BLaER1 treated with 17β-estradiol and CSF1 and Interleukin-3, amounts not matched to agents 10 nM and 100 nM (cell line): ENCODE results near the gene GRID1.

Source experiments
- H3K27ac ChIP-seq, 11 experiments: shearing (Covaris generic); formaldehyde crosslinking; 2 replicates each; pipeline ENCODE4 v1.8.1; 2022
- H3K27me3 ChIP-seq, 11 experiments: shearing (Covaris generic); formaldehyde crosslinking; 2 replicates each; pipeline ENCODE4 v1.8.1; 2022
- H3K36me3 ChIP-seq, 11 experiments: shearing (Covaris generic); formaldehyde crosslinking; 2 replicates each; pipeline ENCODE4 v1.8.1; 2022
- H3K4me1 ChIP-seq, 10 experiments: shearing (Covaris generic); formaldehyde crosslinking; 2 replicates each; pipeline ENCODE4 v1.8.1; 2022
- H3K4me2 ChIP-seq, 11 experiments: shearing (Covaris generic); formaldehyde crosslinking; 2 replicates each; pipeline ENCODE4 v1.8.1; 2022
- H3K4me3 ChIP-seq, 10 experiments: shearing (Covaris generic); formaldehyde crosslinking; 2 replicates each; pipeline ENCODE4 v1.8.1; 2022
- H3K9ac ChIP-seq, 11 experiments: shearing (Covaris generic); formaldehyde crosslinking; 2 replicates each; pipeline ENCODE4 v1.8.1; 2022
- H3K9me3 ChIP-seq, 11 experiments: shearing (Covaris generic); formaldehyde crosslinking; replicated peaks in 1 of 11; 2 replicates each; pipeline ENCODE4 v1.8.1; 2022
- H4K20me1 ChIP-seq, 11 experiments: shearing (Covaris generic); formaldehyde crosslinking; 2 replicates each; pipeline ENCODE4 v1.8.1; 2022
- Cebpa-rat ChIP-seq, 11 experiments: shearing (Covaris generic); IDR thresholded peaks; 2 replicates each; pipeline ENCODE4 v1.8.1; 2022

The GRID1 gene

GRCh38 chr10:85655411-85655810 lies 711.2 kb downstream of the GRID1 start:
- no peak for TF ChIP-seq Cebpa-rat (IDR thresholded peaks at IDR 0.05)
- no peak overlapping the region for H3K27ac ChIP-seq
- no peaks in the 10 kb centered on the region for H3K9me3 ChIP-seq
- H3K4me3 ChIP-seq: no peak overlapping the region
- no peaks in the 10 kb centered on the region for H3K27me3 ChIP-seq
- H3K4me2 ChIP-seq: no peak overlapping the region
- H3K36me3 ChIP-seq: no peaks in the 10 kb centered on the region
- H3K4me1 ChIP-seq: no peaks in the 10 kb centered on the region
- no peaks in the 10 kb centered on the region for H4K20me1 ChIP-seq
- no peak overlapping the region for H3K9ac ChIP-seq

GRCh38 chr10:85651497-85651882 lies 715.1 kb downstream of the GRID1 start:
- Histone ChIP-seq H3K4me2 (no peak overlapping the region), H3K27me3 (no peaks in the 10 kb centered on the region), H3K36me3 (no peaks in the 10 kb centered on the region), H3K27ac (no peak overlapping the region), H3K9me3 (no peaks in the 10 kb centered on the region), H4K20me1 (no peaks in the 10 kb centered on the region), H3K9ac (no peak overlapping the region), H3K4me1 (no peaks in the 10 kb centered on the region), H3K4me3 (no peak overlapping the region)
- no peak for TF ChIP-seq Cebpa-rat (IDR thresholded peaks at IDR 0.05)

GRCh38 chr10:85650791-85651496 lies 715.7 kb downstream of the GRID1 start:
- no peak overlapping the region for H3K4me2 ChIP-seq
- H3K27ac ChIP-seq: no peak overlapping the region
- TF ChIP-seq Cebpa-rat (IDR thresholded peaks at IDR 0.05): no peak
- H3K4me1 ChIP-seq: no peaks in the 10 kb centered on the region
- H4K20me1 ChIP-seq: no peaks in the 10 kb centered on the region
- H3K4me3 ChIP-seq: no peak overlapping the region
- no peaks in the 10 kb centered on the region for H3K36me3 ChIP-seq
- no peaks in the 10 kb centered on the region for H3K9me3 ChIP-seq
- H3K9ac ChIP-seq: no peak overlapping the region
- H3K27me3 ChIP-seq: no peaks in the 10 kb centered on the region

GRCh38 chr10:85649461-85649860 lies 717.1 kb downstream of the GRID1 start:
- no peak overlapping the region for H3K4me3 ChIP-seq
- no peak overlapping the region for H3K4me2 ChIP-seq
- H3K27me3 ChIP-seq: no peaks in the 10 kb centered on the region
- H3K27ac ChIP-seq: no peak overlapping the region
- H3K4me1 ChIP-seq: no peaks in the 10 kb centered on the region
- no peaks in the 10 kb centered on the region for H3K9me3 ChIP-seq
- H3K36me3 ChIP-seq: no peaks in the 10 kb centered on the region
- TF ChIP-seq Cebpa-rat (IDR thresholded peaks at IDR 0.05): no peak
- no peak overlapping the region for H3K9ac ChIP-seq
- no peaks in the 10 kb centered on the region for H4K20me1 ChIP-seq

- H3K4me2 ChIP-seq: no peak overlapping the region
- H3K4me1 ChIP-seq: no peaks in the 10 kb centered on the region
- no peaks in the 10 kb centered on the region for H3K36me3 ChIP-seq
- H3K9me3 ChIP-seq: no peaks in the 10 kb centered on the region
- H3K9ac ChIP-seq: no peak overlapping the region
- no peaks in the 10 kb centered on the region for H3K27me3 ChIP-seq
- no peaks in the 10 kb centered on the region for H4K20me1 ChIP-seq
- no peak for TF ChIP-seq Cebpa-rat (IDR thresholded peaks at IDR 0.05)
- no peak overlapping the region for H3K27ac ChIP-seq
- H3K4me3 ChIP-seq: no peak overlapping the region
Measured at GRCh38 chr10:85648279-85648754, 718.3 kb downstream of the GRID1 start.

- Histone ChIP-seq H3K36me3 (no peaks in the 10 kb centered on the region), H3K4me3 (no peak overlapping the region), H3K4me2 (no peak overlapping the region), H3K27ac (no peak overlapping the region), H3K9me3 (no peaks in the 10 kb centered on the region), H3K27me3 (no peaks in the 10 kb centered on the region), H3K9ac (no peak overlapping the region), H3K4me1 (no peaks in the 10 kb centered on the region; a peak in 1 of 20 replicates), H4K20me1 (no peaks in the 10 kb centered on the region)
- TF ChIP-seq Cebpa-rat (IDR thresholded peaks at IDR 0.05): no peak
Measured at GRCh38 chr10:85647741-85648140, 718.9 kb downstream of the GRID1 start.

GRCh38 chr10:85645926-85646711 lies 720.5 kb downstream of the GRID1 start:
- Histone ChIP-seq H3K9ac (no peak overlapping the region), H3K9me3 (no peaks in the 10 kb centered on the region), H3K27me3 (no peaks in the 10 kb centered on the region), H3K36me3 (no peaks in the 10 kb centered on the region), H3K4me2 (no peak overlapping the region), H3K27ac (no peak overlapping the region), H4K20me1 (no peaks in the 10 kb centered on the region), H3K4me3 (no peak overlapping the region), H3K4me1 (no peaks in the 10 kb centered on the region; a peak in 1 of 20 replicates)
- no peak for TF ChIP-seq Cebpa-rat (IDR thresholded peaks at IDR 0.05)

- Histone ChIP-seq H3K4me3 (no peak overlapping the region), H3K36me3 (no peaks in the 10 kb centered on the region), H3K4me1 (no peaks in the 10 kb centered on the region; a peak in 1 of 20 replicates), H3K27me3 (no peaks in the 10 kb centered on the region), H3K4me2 (no peak overlapping the region), H3K27ac (no peak overlapping the region), H3K9me3 (no peaks in the 10 kb centered on the region), H4K20me1 (no peaks in the 10 kb centered on the region), H3K9ac (no peak overlapping the region)
- no peak for TF ChIP-seq Cebpa-rat (IDR thresholded peaks at IDR 0.05)
Measured at GRCh38 chr10:85645053-85645452, 721.5 kb downstream of the GRID1 start.

- no peak overlapping the region for H3K4me3 ChIP-seq
- H4K20me1 ChIP-seq: no peaks in the 10 kb centered on the region
- H3K9me3 ChIP-seq: no peaks in the 10 kb centered on the region
- no peak for TF ChIP-seq Cebpa-rat (IDR thresholded peaks at IDR 0.05)
- H3K4me2 ChIP-seq: no peak overlapping the region
- H3K27ac ChIP-seq: no peak overlapping the region
- H3K4me1 ChIP-seq: no peaks in the 10 kb centered on the region; a peak in 1 of 20 replicates
- H3K9ac ChIP-seq: no peak overlapping the region
- H3K36me3 ChIP-seq: no peaks in the 10 kb centered on the region
- H3K27me3 ChIP-seq: no peaks in the 10 kb centered on the region
Measured at GRCh38 chr10:85643845-85644525, 722.6 kb downstream of the GRID1 start.
